ENCODE data around the gene PCDH9.

Gene PCDH9

DNA sequence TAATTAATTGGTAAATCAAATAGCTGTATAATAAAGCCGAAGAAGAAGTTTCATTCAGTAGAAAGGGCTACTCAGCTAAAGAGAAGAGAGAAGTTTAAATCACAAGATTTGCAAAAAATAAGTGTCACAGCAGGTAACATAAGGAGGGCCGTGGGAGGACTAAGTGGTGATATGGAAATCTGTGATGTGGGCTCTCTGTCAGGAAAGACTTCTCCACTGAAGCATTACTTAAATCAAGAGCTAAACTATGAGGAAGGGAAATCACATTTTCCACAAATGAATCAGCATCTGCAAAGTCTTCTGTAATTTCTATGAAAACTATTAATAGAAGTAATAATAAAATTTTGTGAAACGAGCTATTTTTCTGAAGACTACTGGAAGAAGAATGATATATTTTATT lies 153.8 kb downstream of the PCDH9 start:
- no peaks in the 10 kb centered on the region for H3K36me3 ChIP-seq (ENCODE audit: control insufficient read depth in 1 of 2, insufficient read depth in 2 of 2, low read length in 2 of 2)
- no peaks in the 10 kb centered on the region for H3K4me1 ChIP-seq (ENCODE audit: control insufficient read depth in 1 of 2, insufficient read depth in 2 of 2, low read length in 2 of 2)
- no peak overlapping the region for H3K27ac ChIP-seq (ENCODE audit: low read depth, low read length)
- no peaks in the 10 kb centered on the region for H3K9me3 ChIP-seq (ENCODE audit: control insufficient read depth in 1 of 2, low read length in 2 of 2)
- H3K27me3 ChIP-seq (ENCODE audit: control insufficient read depth in 1 of 2, insufficient read depth in 2 of 2, low read length in 2 of 2): no peaks in the 10 kb centered on the region
- no peak overlapping the region for H3K4me3 ChIP-seq (ENCODE audit: low read depth in 1 of 2, low read length in 2 of 2)
- H3K9ac ChIP-seq (ENCODE audit: low read depth in 1 of 2, low read length in 2 of 2): no peak overlapping the region

- no peaks in the 10 kb centered on the region for H3K36me3 ChIP-seq (ENCODE audit: control insufficient read depth in 1 of 2, insufficient read depth in 2 of 2, low read length in 2 of 2)
- no peak overlapping the region for H3K27ac ChIP-seq (ENCODE audit: low read depth, low read length)
- no peak overlapping the region for H3K4me3 ChIP-seq (ENCODE audit: low read depth in 1 of 2, low read length in 2 of 2)
- no peaks in the 10 kb centered on the region for H3K9me3 ChIP-seq (ENCODE audit: control insufficient read depth in 1 of 2, low read length in 2 of 2)
- no peaks in the 10 kb centered on the region for H3K4me1 ChIP-seq (ENCODE audit: control insufficient read depth in 1 of 2, insufficient read depth in 2 of 2, low read length in 2 of 2)
- H3K9ac ChIP-seq (ENCODE audit: low read depth in 1 of 2, low read length in 2 of 2): no peak overlapping the region
- H3K27me3 ChIP-seq (ENCODE audit: control insufficient read depth in 1 of 2, insufficient read depth in 2 of 2, low read length in 2 of 2): no peaks in the 10 kb centered on the region
Measured at GRCh38 chr13:67075239-67075638, 154.9 kb downstream of the PCDH9 start.

DNA sequence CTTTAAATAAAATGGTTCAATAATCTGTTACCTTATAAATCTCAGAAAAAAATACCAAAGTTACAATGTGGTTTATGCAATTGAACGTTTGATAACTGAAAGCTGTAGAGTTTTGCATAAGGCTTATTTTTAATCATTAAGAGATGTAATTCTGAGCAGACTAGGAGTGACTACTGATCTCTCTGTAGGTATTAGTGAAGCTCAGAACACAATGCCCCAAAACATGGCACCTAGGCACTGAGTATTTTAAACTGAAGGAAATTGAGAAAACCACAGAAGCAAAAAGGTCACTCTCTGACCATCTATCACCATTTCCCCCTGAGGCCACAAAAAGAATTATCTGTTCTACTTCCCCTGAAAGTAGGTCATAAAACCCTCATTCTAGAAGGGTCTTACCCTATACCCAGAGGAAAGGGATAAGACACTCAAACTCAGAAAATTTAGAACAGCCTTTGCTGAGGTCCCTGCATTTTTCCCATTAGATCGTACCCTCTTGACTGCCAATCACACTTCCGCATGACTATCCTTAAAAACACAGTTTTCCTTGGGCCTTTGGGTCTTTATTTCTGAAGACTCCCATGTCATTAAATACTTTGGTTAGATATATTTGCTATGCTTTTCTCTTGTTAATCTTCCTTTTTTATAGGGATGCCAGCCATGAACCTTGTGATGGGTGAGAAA lies 158.1 kb downstream of the PCDH9 start:
- H3K9me3 ChIP-seq (ENCODE audit: control insufficient read depth in 1 of 2, low read length in 2 of 2): no peaks in the 10 kb centered on the region
- no peak overlapping the region for H3K9ac ChIP-seq (ENCODE audit: low read depth in 1 of 2, low read length in 2 of 2)
- H3K4me1 ChIP-seq (ENCODE audit: control insufficient read depth in 1 of 2, insufficient read depth in 2 of 2, low read length in 2 of 2): no peaks in the 10 kb centered on the region
- no peak overlapping the region for H3K27ac ChIP-seq (ENCODE audit: low read depth, low read length)
- H3K27me3 ChIP-seq (ENCODE audit: control insufficient read depth in 1 of 2, insufficient read depth in 2 of 2, low read length in 2 of 2): no peaks in the 10 kb centered on the region
- no peak overlapping the region for H3K4me3 ChIP-seq (ENCODE audit: low read depth in 1 of 2, low read length in 2 of 2)
- no peaks in the 10 kb centered on the region for H3K36me3 ChIP-seq (ENCODE audit: control insufficient read depth in 1 of 2, insufficient read depth in 2 of 2, low read length in 2 of 2)

DNA sequence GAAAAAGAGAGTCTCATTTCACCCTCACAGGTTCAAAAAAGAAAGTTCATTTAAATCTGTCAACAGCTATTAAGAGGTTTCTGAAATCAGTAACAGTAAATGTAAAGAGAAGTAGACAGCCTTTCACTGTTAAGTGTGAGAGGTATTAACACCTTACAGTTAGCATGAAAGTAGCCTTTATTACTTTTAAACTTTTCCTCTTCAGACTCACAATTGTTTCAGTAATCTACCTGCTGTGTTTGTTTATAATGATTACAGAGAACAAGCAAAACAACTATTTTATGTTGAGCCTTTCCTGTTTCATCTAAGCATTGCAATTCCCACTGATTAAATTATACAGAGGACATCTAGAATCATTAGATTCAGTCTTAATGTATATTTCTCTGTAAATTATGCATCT lies 159.8 kb downstream of the PCDH9 start:
- no peaks in the 10 kb centered on the region for H3K4me1 ChIP-seq (ENCODE audit: control insufficient read depth in 1 of 2, insufficient read depth in 2 of 2, low read length in 2 of 2)
- no peaks in the 10 kb centered on the region for H3K36me3 ChIP-seq (ENCODE audit: control insufficient read depth in 1 of 2, insufficient read depth in 2 of 2, low read length in 2 of 2)
- H3K4me3 ChIP-seq (ENCODE audit: low read depth in 1 of 2, low read length in 2 of 2): no peak overlapping the region
- no peak overlapping the region for H3K27ac ChIP-seq (ENCODE audit: low read depth, low read length)
- H3K27me3 ChIP-seq (ENCODE audit: control insufficient read depth in 1 of 2, insufficient read depth in 2 of 2, low read length in 2 of 2): no peaks in the 10 kb centered on the region
- H3K9ac ChIP-seq (ENCODE audit: low read depth in 1 of 2, low read length in 2 of 2): no peak overlapping the region
- H3K9me3 ChIP-seq (ENCODE audit: control insufficient read depth in 1 of 2, low read length in 2 of 2): no peaks in the 10 kb centered on the region

DNA sequence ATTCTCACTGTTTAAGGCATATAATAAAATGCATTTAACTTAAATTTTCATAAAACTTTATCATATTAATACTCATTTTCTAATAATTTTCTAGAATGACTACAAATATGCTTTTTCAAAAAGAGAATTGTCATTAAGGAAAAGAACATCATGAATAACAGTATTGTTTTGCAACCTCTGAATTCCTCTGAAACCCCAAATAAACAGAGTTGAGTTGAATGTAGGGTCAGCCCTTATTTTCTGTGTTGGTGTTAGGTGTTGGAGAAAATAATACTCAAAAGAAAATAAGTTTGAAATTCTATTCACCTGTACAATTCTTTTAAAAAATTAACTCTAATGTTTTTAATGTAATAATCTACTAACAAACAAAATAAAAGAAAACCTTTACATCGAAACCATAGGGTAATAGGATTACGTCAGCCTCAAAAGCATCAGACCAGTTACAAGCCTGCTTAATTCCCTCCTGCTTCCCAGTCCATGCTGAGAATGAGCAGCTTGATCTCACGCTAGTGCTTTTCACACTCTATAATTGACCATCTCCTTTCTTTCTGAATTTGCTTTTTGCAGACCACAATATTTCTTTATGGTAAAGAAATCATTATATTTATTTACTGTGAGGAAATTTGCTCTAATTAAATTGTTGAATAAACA lies 160.9 kb downstream of the PCDH9 start:
- H3K36me3 ChIP-seq (ENCODE audit: control insufficient read depth in 1 of 2, insufficient read depth in 2 of 2, low read length in 2 of 2): no peaks in the 10 kb centered on the region
- no peak overlapping the region for H3K9ac ChIP-seq (ENCODE audit: low read depth in 1 of 2, low read length in 2 of 2)
- H3K4me1 ChIP-seq (ENCODE audit: control insufficient read depth in 1 of 2, insufficient read depth in 2 of 2, low read length in 2 of 2): no peaks in the 10 kb centered on the region
- no peaks in the 10 kb centered on the region for H3K27me3 ChIP-seq (ENCODE audit: control insufficient read depth in 1 of 2, insufficient read depth in 2 of 2, low read length in 2 of 2)
- H3K9me3 ChIP-seq (ENCODE audit: control insufficient read depth in 1 of 2, low read length in 2 of 2): no peaks in the 10 kb centered on the region
- no peak overlapping the region for H3K27ac ChIP-seq (ENCODE audit: low read depth, low read length)
- no peak overlapping the region for H3K4me3 ChIP-seq (ENCODE audit: low read depth in 1 of 2, low read length in 2 of 2)

DNA sequence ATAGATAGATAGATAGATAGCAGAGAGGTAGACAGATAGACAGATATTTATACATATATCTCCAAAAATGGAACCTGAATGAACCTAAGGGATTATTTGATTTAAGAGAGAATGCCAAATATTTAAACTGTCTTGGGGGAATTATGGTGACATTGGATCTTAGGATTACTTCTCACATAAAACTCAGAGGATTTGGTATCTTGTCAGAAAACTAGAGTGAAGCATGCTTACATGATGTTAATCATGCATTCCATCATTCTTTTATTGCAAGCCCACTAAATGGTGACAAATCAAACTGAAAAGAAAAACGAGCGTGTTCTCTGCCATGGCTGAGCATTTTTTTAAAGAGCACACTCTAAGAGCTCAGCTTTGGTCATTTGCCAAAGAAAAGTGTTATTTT lies 165.2 kb downstream of the PCDH9 start:
- H3K36me3 ChIP-seq (ENCODE audit: control insufficient read depth in 1 of 2, insufficient read depth in 2 of 2, low read length in 2 of 2): no peaks in the 10 kb centered on the region
- no peak overlapping the region for H3K27ac ChIP-seq (ENCODE audit: low read depth, low read length)
- H3K27me3 ChIP-seq (ENCODE audit: control insufficient read depth in 1 of 2, insufficient read depth in 2 of 2, low read length in 2 of 2): no peaks in the 10 kb centered on the region
- H3K4me1 ChIP-seq (ENCODE audit: control insufficient read depth in 1 of 2, insufficient read depth in 2 of 2, low read length in 2 of 2): no peaks in the 10 kb centered on the region
- no peak overlapping the region for H3K4me3 ChIP-seq (ENCODE audit: low read depth in 1 of 2, low read length in 2 of 2)
- H3K9ac ChIP-seq (ENCODE audit: low read depth in 1 of 2, low read length in 2 of 2): no peak overlapping the region
- H3K9me3 ChIP-seq (ENCODE audit: control insufficient read depth in 1 of 2, low read length in 2 of 2): no peaks in the 10 kb centered on the region

GRCh38 chr13:67063036-67063435 lies 167.1 kb downstream of the PCDH9 start:
- Histone ChIP-seq H3K27me3 (ENCODE audit: control insufficient read depth in 1 of 2, insufficient read depth in 2 of 2, low read length in 2 of 2) (no peaks in the 10 kb centered on the region), H3K36me3 (ENCODE audit: control insufficient read depth in 1 of 2, insufficient read depth in 2 of 2, low read length in 2 of 2) (no peaks in the 10 kb centered on the region), H3K4me1 (ENCODE audit: control insufficient read depth in 1 of 2, insufficient read depth in 2 of 2, low read length in 2 of 2) (no peaks in the 10 kb centered on the region), H3K4me3 (ENCODE audit: low read depth in 1 of 2, low read length in 2 of 2) (no peak overlapping the region), H3K9me3 (ENCODE audit: control insufficient read depth in 1 of 2, low read length in 2 of 2) (no peaks in the 10 kb centered on the region), H3K9ac (ENCODE audit: low read depth in 1 of 2, low read length in 2 of 2) (no peak overlapping the region), H3K27ac (ENCODE audit: low read depth, low read length) (no peak overlapping the region)

DNA sequence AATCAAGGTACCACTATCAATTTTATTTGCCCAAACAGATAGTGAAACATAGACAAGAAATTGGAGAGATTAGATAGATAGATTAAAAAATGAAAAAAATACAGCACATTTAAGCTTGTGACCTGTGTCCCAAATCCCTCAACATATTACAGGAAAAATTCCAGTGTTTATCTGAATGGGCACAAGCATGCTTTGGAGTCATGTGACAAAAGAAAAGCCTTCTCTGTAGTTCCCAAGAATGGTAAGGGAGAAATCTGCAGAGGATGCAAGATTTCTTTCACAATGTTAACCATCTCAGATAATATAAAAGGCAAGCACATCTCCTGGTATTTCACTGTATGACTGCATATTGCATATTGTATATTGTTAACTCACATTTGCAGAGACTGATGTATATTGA lies 168.0 kb downstream of the PCDH9 start:
- Histone ChIP-seq H3K9ac (ENCODE audit: low read depth in 1 of 2, low read length in 2 of 2) (no peak overlapping the region), H3K4me1 (ENCODE audit: control insufficient read depth in 1 of 2, insufficient read depth in 2 of 2, low read length in 2 of 2) (no peaks in the 10 kb centered on the region), H3K9me3 (ENCODE audit: control insufficient read depth in 1 of 2, low read length in 2 of 2) (no peaks in the 10 kb centered on the region), H3K27me3 (ENCODE audit: control insufficient read depth in 1 of 2, insufficient read depth in 2 of 2, low read length in 2 of 2) (no peaks in the 10 kb centered on the region), H3K4me3 (ENCODE audit: low read depth in 1 of 2, low read length in 2 of 2) (no peak overlapping the region), H3K27ac (ENCODE audit: low read depth, low read length) (no peak overlapping the region), H3K36me3 (ENCODE audit: control insufficient read depth in 1 of 2, insufficient read depth in 2 of 2, low read length in 2 of 2) (no peaks in the 10 kb centered on the region)

GRCh38 chr13:67061750-67062149 lies 168.4 kb downstream of the PCDH9 start:
- Histone ChIP-seq H3K9me3 (ENCODE audit: control insufficient read depth in 1 of 2, low read length in 2 of 2) (no peaks in the 10 kb centered on the region), H3K4me3 (ENCODE audit: low read depth in 1 of 2, low read length in 2 of 2) (no peak overlapping the region), H3K9ac (ENCODE audit: low read depth in 1 of 2, low read length in 2 of 2) (no peak overlapping the region), H3K27ac (ENCODE audit: low read depth, low read length) (no peak overlapping the region), H3K4me1 (ENCODE audit: control insufficient read depth in 1 of 2, insufficient read depth in 2 of 2, low read length in 2 of 2) (no peaks in the 10 kb centered on the region), H3K27me3 (ENCODE audit: control insufficient read depth in 1 of 2, insufficient read depth in 2 of 2, low read length in 2 of 2) (no peaks in the 10 kb centered on the region), H3K36me3 (ENCODE audit: control insufficient read depth in 1 of 2, insufficient read depth in 2 of 2, low read length in 2 of 2) (no peaks in the 10 kb centered on the region)

DNA sequence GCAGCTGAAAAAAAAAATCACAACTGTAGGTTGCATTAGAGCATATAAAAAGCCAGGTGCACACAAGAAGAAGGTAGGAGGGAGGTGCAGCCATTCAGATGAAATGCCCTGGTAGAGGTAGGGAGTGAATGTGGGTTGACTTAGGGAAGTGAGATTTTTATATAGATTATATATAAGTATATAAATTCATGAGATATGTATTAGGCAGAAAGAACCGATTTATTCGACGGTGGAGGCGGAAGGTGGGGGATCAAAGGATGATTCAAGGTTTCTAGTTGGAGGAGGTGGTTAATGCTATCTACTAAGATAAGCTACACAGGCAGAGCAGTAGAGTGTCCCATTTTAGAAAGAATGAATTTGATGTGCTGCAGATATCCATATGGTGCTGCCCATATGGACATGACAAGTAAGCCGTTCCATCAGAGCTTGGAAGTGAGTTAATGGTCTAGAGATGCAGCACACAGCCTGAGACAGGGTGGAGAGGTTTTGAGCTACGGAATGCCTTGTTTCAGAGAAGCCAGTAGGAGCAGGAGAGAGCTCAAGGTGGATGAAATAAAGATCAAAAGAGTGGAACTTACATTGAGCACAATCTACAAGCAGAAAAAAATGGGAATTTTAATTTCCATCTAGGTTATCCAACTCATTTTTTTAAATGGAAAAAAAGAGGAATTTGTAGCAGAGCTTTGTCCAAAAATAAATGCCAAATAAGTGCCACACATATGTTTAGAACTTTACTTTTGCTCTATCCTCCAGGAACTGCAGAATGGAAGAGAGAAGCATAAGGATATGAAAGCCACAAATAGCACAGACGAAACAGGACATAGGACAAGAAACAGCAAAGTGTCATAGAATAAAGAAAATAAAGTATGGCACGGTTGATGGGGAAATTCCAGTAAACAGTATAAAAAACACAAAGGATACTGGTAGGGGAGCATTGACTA lies 177.3 kb downstream of the PCDH9 start:
- Histone ChIP-seq H3K27me3 (ENCODE audit: control insufficient read depth in 1 of 2, insufficient read depth in 2 of 2, low read length in 2 of 2) (no peaks in the 10 kb centered on the region), H3K9ac (ENCODE audit: low read depth in 1 of 2, low read length in 2 of 2) (no peak overlapping the region), H3K27ac (ENCODE audit: low read depth, low read length) (no peak overlapping the region), H3K36me3 (ENCODE audit: control insufficient read depth in 1 of 2, insufficient read depth in 2 of 2, low read length in 2 of 2) (no peaks in the 10 kb centered on the region), H3K4me1 (ENCODE audit: control insufficient read depth in 1 of 2, insufficient read depth in 2 of 2, low read length in 2 of 2) (no peaks in the 10 kb centered on the region), H3K9me3 (ENCODE audit: control insufficient read depth in 1 of 2, low read length in 2 of 2) (no peaks in the 10 kb centered on the region), H3K4me3 (ENCODE audit: low read depth in 1 of 2, low read length in 2 of 2) (no peak overlapping the region)
